Esophagus muscularis mucosa (tissue), 4 donors: ENCODE measurements around the gene SEPTIN5.

ENCODE experiments used
- EP300 ChIP-seq: sonication (generic); formaldehyde crosslinking; IDR thresholded peaks from one replicate; pipeline ENCODE4 v1.6.1; 2017; ENCODE audit warnings: antibody characterized with exemption
- POLR2AphosphoS5 ChIP-seq, 2 donors: sonication (generic); formaldehyde crosslinking; IDR thresholded peaks; one replicate each; pipeline ENCODE4 v1.6.1; 2017; ENCODE audit warnings: antibody characterized with exemption in 2 of 2
- TF ChIP-seq, protein P1 (sequence below), 3 experiments: fragments of 200-600 bp in 2 of 3; fragments of 450-650 bp in 1 of 3; sonication (generic) in 2 of 3; IDR thresholded peaks; one replicate each; pipeline ENCODE4 v1.5.1; 2017 to 2019; ENCODE audit warnings: antibody characterized with exemption in 3 of 3, mild to moderate bottlenecking in 2 of 3, moderate library complexity in 1 of 3

GRCh38 chr22:19733755-19734154 is 19.5 kb downstream of the SEPTIN5 start:
- TF ChIP-seq, protein P1, sequence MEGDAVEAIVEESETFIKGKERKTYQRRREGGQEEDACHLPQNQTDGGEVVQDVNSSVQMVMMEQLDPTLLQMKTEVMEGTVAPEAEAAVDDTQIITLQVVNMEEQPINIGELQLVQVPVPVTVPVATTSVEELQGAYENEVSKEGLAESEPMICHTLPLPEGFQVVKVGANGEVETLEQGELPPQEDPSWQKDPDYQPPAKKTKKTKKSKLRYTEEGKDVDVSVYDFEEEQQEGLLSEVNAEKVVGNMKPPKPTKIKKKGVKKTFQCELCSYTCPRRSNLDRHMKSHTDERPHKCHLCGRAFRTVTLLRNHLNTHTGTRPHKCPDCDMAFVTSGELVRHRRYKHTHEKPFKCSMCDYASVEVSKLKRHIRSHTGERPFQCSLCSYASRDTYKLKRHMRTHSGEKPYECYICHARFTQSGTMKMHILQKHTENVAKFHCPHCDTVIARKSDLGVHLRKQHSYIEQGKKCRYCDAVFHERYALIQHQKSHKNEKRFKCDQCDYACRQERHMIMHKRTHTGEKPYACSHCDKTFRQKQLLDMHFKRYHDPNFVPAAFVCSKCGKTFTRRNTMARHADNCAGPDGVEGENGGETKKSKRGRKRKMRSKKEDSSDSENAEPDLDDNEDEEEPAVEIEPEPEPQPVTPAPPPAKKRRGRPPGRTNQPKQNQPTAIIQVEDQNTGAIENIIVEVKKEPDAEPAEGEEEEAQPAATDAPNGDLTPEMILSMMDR (IDR thresholded peaks at IDR 0.05), result no peak
- TF ChIP-seq POLR2AphosphoS5 (IDR thresholded peaks at IDR 0.05) (no peak), EP300 (no peak)
